ENCODE data around the gene ISCU. TPM values are rescaled to one million over a fixed set of nuclear protein-coding genes. Genes with fewer than 3 reads are reported as not detected.

The ISCU gene
- total and polyA plus RNA-seq, 2 donors (not counting 3 experiments of a cell fraction or from before 2014, with no cell fraction given) = 74.8 to 78.6 TPM

- FAIRE-seq = no peak
- peaks cover 0 to 2% of the 10 kb centered on the region in 2 experiments for H3K27me3 ChIP-seq (ENCODE audit: control insufficient read depth in 2 of 2, insufficient read depth in 2 of 2, low read length in 2 of 2)
- no peak overlapping the region for H2AFZ ChIP-seq (ENCODE audit: low read depth, low read length)
- no peak overlapping the region for H3K4me2 ChIP-seq (ENCODE audit: insufficient read depth, low read length)
- H3K9me3 ChIP-seq (replicated peaks; ENCODE audit: control insufficient read depth, insufficient read depth, low read length) = no peaks in the 10 kb centered on the region
- H3K4me1 ChIP-seq (ENCODE audit: control insufficient read depth, extremely low read depth, insufficient read depth, low read length) = no peaks in the 10 kb centered on the region
- H3K9me1 ChIP-seq (replicated peaks; ENCODE audit: control insufficient read depth, extremely low read depth, insufficient read depth, low read length) = no peaks in the 10 kb centered on the region
- no peaks in the 10 kb centered on the region for H4K20me1 ChIP-seq (replicated peaks; ENCODE audit: control insufficient read depth, extremely low read depth, insufficient read depth, low read length)
- CTCF ChIA-PET = no interaction called here
- TF ChIP-seq POLR2AphosphoS5 (IDR thresholded peaks at IDR 0.05; ENCODE audit: insufficient read depth, low read depth, low read length) (no peak), MAX (IDR thresholded peaks at IDR 0.05; ENCODE audit: insufficient read depth, insufficient read length) (no peak), FOS (IDR thresholded peaks at IDR 0.05; ENCODE audit: borderline replicate concordance, insufficient read depth, low read length) (no peak), JUN (IDR thresholded peaks at IDR 0.05; ENCODE audit: borderline replicate concordance, insufficient read depth, insufficient read length, low read depth) (no peak), EZH2 (IDR thresholded peaks at IDR 0.05; ENCODE audit: borderline replicate concordance, low read depth, low read length, severe bottlenecking) (no peak), CTCF (IDR thresholded peaks at IDR 0.05; ENCODE audit: extremely low read depth in 1 of 2, insufficient read depth in 1 of 2, low read depth in 1 of 2, low read length in 2 of 2) (no peak), POLR2A (IDR thresholded peaks at IDR 0.05; ENCODE audit: low read depth, low read length) (no peak), GATA2 (IDR thresholded peaks at IDR 0.05; ENCODE audit: insufficient read depth, insufficient read length, low read depth, low read length) (no peak), MYC (IDR thresholded peaks at IDR 0.05; ENCODE audit: low read depth, low read length) (no peak)
- no peak overlapping the region for H3K4me3 ChIP-seq (replicated peaks in 1 of 3; ENCODE audit: insufficient read depth in 1 of 3, low read depth in 1 of 3, low read length in 3 of 3)
- H3K27ac ChIP-seq (ENCODE audit: insufficient read depth, low read depth, low read length) = no peak overlapping the region
- H3K9ac ChIP-seq (replicated peaks; ENCODE audit: extremely low read depth, insufficient read depth, low read length) = no peak overlapping the region
- BruUV-seq (replicated peaks) = no TSS peak
- H3K79me2 ChIP-seq (ENCODE audit: control insufficient read depth, insufficient read depth, low read length) = no peaks in the 10 kb centered on the region
- dilution Hi-C loops (cut with MboI; ENCODE audit: extremely low pct_ligation_motif_present, low sequenced_read_pairs) = no loop called here
- DNase-seq (ENCODE audit: low read depth, low spot score) = no peak
- intact Hi-C loops (cut with micrococcal nuclease) = no loop called here
- POLR2A ChIA-PET = no interaction called here
- no peaks in the 10 kb centered on the region for H3K36me3 ChIP-seq (ENCODE audit: control insufficient read depth in 2 of 2, extremely low read depth in 1 of 2, insufficient read depth in 2 of 2, low read length in 2 of 2)
Observed at GRCh38 chr12:108583991-108584390, 21.6 kb downstream of the ISCU start.
